Ascending aorta (tissue), 2 donors: ENCODE measurements around the gene NRBF2. TPM values are rescaled to one million over a fixed set of nuclear protein-coding genes. Genes with fewer than 3 reads are reported as not detected.

ENCODE experiments used
- DNase-seq, 2 donors: peaks; one replicate each; pipeline ENCODE4 v3.0.0-alpha.2; 2019; ENCODE audit warnings: low spot score in 2 of 2
- H3K27ac ChIP-seq, 2 donors: fragments of 200-600 bp; sonication (generic); one replicate each; pipeline ENCODE4 v1.5.1; 2016 to 2017; ENCODE audit warnings: mild to moderate bottlenecking in 1 of 2
- H3K27me3 ChIP-seq: fragments of 200-600 bp; sonication (generic); one replicate; pipeline ENCODE4 v1.5.1; 2017
- H3K36me3 ChIP-seq, 2 donors: fragments of 200-600 bp; sonication (generic); one replicate each; pipeline ENCODE4 v1.5.1; 2016
- H3K4me1 ChIP-seq, 2 donors: fragments of 200-600 bp; sonication (generic); one replicate each; pipeline ENCODE4 v1.5.1; 2016 to 2017; ENCODE audit warnings: mild to moderate bottlenecking in 1 of 2
- H3K4me3 ChIP-seq, 2 donors: fragments of 200-600 bp; sonication (generic); one replicate each; pipeline ENCODE4 v1.5.1; 2016 to 2017; ENCODE audit warnings: mild to moderate bottlenecking in 1 of 2
- H3K9me3 ChIP-seq, 2 donors: fragments of 200-600 bp; sonication (generic); one replicate each; pipeline ENCODE4 v1.5.1; 2016
- CTCF ChIP-seq, 3 experiments: fragments of 200-600 bp in 2 of 3; fragments of 450-650 bp in 1 of 3; sonication (generic) in 2 of 3; IDR thresholded peaks; one replicate each; pipeline ENCODE4 v1.5.1; 2016 to 2019; ENCODE audit warnings: antibody characterized with exemption in 3 of 3, mild to moderate bottlenecking in 1 of 3, moderate library complexity in 1 of 3
- intact Hi-C: fragments of 100-400 bp; cut with DNase I; formaldehyde crosslinking; loops from one replicate; pipeline ENCODE4 v1.15.1; 2023
- total RNA-seq: library from RNA; depleted of rRNA; stranded (reverse); fragments of >200 nt; gene quantifications from one replicate; pipeline ENCODE4 v1.1.0, GENCODE V29; 2016

NRBF2 gene
- total RNA-seq, 1 donor from 2014 or later = 4.2 TPM

- Histone ChIP-seq H3K27ac (no peak overlapping the region), H3K36me3 (no peaks in the 10 kb centered on the region), H3K4me1 (peaks cover 4 to 10% of the 10 kb centered on the region in 2 donors), H3K9me3 (no peaks in the 10 kb centered on the region), H3K27me3 (no peaks in the 10 kb centered on the region), H3K4me3 (no peak overlapping the region)
- no peak for DNase-seq
- intact Hi-C loops = loop anchor here (10.0 kb wide), 2 partner anchors 763 to 1093 kb away; partner anchors contain the start of gene ZNF365
- TF ChIP-seq CTCF (IDR thresholded peaks at IDR 0.05) = no peak
Observed at GRCh38 chr10:63137306-63137705, 4.2 kb downstream of the NRBF2 start.

- intact Hi-C loops = loop anchor here (5.0 kb wide), 1 partner anchor 33 kb away; no protein-coding TSS in a partner anchor
- no peaks in the 10 kb centered on the region for H3K9me3 ChIP-seq
- H3K4me3 ChIP-seq = no peak overlapping the region
- no peak for DNase-seq
- H3K27ac ChIP-seq = no peak overlapping the region
- no peak for TF ChIP-seq CTCF (IDR thresholded peaks at IDR 0.05)
- H3K27me3 ChIP-seq = no peaks in the 10 kb centered on the region
- H3K36me3 ChIP-seq = no peaks in the 10 kb centered on the region
- no peaks in the 10 kb centered on the region for H3K4me1 ChIP-seq
Observed at GRCh38 chr10:63140077-63140476, 6.9 kb downstream of the NRBF2 start.

- no peak for TF ChIP-seq CTCF (IDR thresholded peaks at IDR 0.05)
- Histone ChIP-seq H3K9me3 (no peaks in the 10 kb centered on the region), H3K4me1 (no peaks in the 10 kb centered on the region), H3K27ac (no peak overlapping the region), H3K27me3 (no peaks in the 10 kb centered on the region), H3K4me3 (no peak overlapping the region), H3K36me3 (no peaks in the 10 kb centered on the region)
- intact Hi-C loops = loop anchor here (5.0 kb wide), 1 partner anchor 35 kb away; no protein-coding TSS in a partner anchor
- DNase-seq = no peak
Observed at GRCh38 chr10:63142136-63142535, 9.0 kb downstream of the NRBF2 start.

- intact Hi-C loops = loop anchor here (5.0 kb wide), 1 partner anchor 37 kb away; no protein-coding TSS in a partner anchor
Observed at GRCh38 chr10:63143987-63144386, 10.9 kb downstream of the NRBF2 start.

GRCh38 chr10:63145782-63146181 lies 12.7 kb downstream of the NRBF2 start:
- no peaks in the 10 kb centered on the region for H3K9me3 ChIP-seq
- TF ChIP-seq CTCF (IDR thresholded peaks at IDR 0.05) = no peak
- no peaks in the 10 kb centered on the region for H3K4me1 ChIP-seq
- H3K27ac ChIP-seq = no peak overlapping the region
- intact Hi-C loops = no loop called here
- no peak overlapping the region for H3K4me3 ChIP-seq
- H3K27me3 ChIP-seq = no peaks in the 10 kb centered on the region
- DNase-seq = no peak
- peaks cover 5 to 6% of the 10 kb centered on the region in 2 donors for H3K36me3 ChIP-seq

More at GRCh38 chr10:63143987-63144386, 10.9 kb downstream of the NRBF2 start:
- no peaks in the 10 kb centered on the region for H3K36me3 ChIP-seq
- no peaks in the 10 kb centered on the region for H3K27me3 ChIP-seq
- H3K4me3 ChIP-seq = no peak overlapping the region
- no peak for TF ChIP-seq CTCF (IDR thresholded peaks at IDR 0.05)
- DNase-seq = no peak
- H3K27ac ChIP-seq = no peak overlapping the region
- H3K4me1 ChIP-seq = no peaks in the 10 kb centered on the region
- no peaks in the 10 kb centered on the region for H3K9me3 ChIP-seq

- Histone ChIP-seq H3K36me3 (peaks cover 6 to 8% of the 10 kb centered on the region in 2 donors), H3K27ac (no peak overlapping the region), H3K9me3 (no peaks in the 10 kb centered on the region), H3K4me3 (no peak overlapping the region), H3K4me1 (no peaks in the 10 kb centered on the region), H3K27me3 (no peaks in the 10 kb centered on the region)
- DNase-seq = no peak
- TF ChIP-seq CTCF (IDR thresholded peaks at IDR 0.05) = no peak
- intact Hi-C loops = no loop called here
Observed at GRCh38 chr10:63146503-63146902, 13.4 kb downstream of the NRBF2 start.
